PC-3 (cell line): Measurements from ENCODE around the gene PILRA. TPM values are rescaled to one million over a fixed set of nuclear protein-coding genes. Genes with fewer than 3 reads are reported as not detected.

Experiments
- ATAC-seq: fragments of 200-7000 bp; cut with Tn5 transposase; 2 replicates; pipeline ENCODE4 v1.9.1; 2020; ENCODE audit warnings: mild to moderate bottlenecking, moderate library complexity
- BruUV-seq: library from RNA; stranded (reverse); fragments of 400-500 nt; replicated peaks from 2 replicates; lab custom pipeline; 2021; lab: Mats Ljungman, UMichigan
- CTCF ChIA-PET: fragments of 300-600 bp; sonication (Branson Sonifier 250); formaldehyde crosslinking; loops from one replicate; lab custom pipeline; 2022; ENCODE audit warnings: antibody characterized with exemption; lab: Charles Lee
- POLR2A ChIA-PET: fragments of 300-600 bp; sonication (Branson Sonifier 250); formaldehyde crosslinking; loops from one replicate; lab custom pipeline; 2022; ENCODE audit warnings: antibody characterized with exemption; ENCODE audit not compliant: unreplicated experiment; lab: Charles Lee
- DNase-seq: peaks from one replicate; pipeline ENCODE4 v3.0.0-alpha.2; 2015
- H2AFZ ChIP-seq: fragments of 300-600 bp; sonication (generic); 2 replicates; pipeline ENCODE4 v1.6.0; 2016; ENCODE audit warnings: antibody characterized with exemption, low read length
- H3F3A ChIP-seq: fragments of 300-600 bp; sonication (generic); one replicate; pipeline ENCODE4 v1.6.0; 2017; ENCODE audit warnings: antibody characterized with exemption, low read length, control low read depth, mild to moderate bottlenecking; ENCODE audit not compliant: unreplicated experiment
- H3K27ac ChIP-seq: fragments of 300-600 bp; sonication (generic); 2 replicates; pipeline ENCODE4 v1.5.1; 2016; ENCODE audit warnings: mild to moderate bottlenecking, low read length
- H3K27me3 ChIP-seq: fragments of 300-600 bp; sonication (generic); 2 replicates; pipeline ENCODE4 v1.6.1; 2016; ENCODE audit warnings: low read length, mixed read lengths
- H3K36me3 ChIP-seq: fragments of 300-600 bp; sonication (generic); 2 replicates; pipeline ENCODE4 v1.6.1; 2016; ENCODE audit warnings: low read depth, mixed run types, low read length, mixed read lengths
- H3K4me1 ChIP-seq: fragments of 300-600 bp; sonication (generic); 2 replicates; pipeline ENCODE4 v1.5.1; 2016; ENCODE audit warnings: low read length; ENCODE audit not compliant: insufficient read depth
- H3K4me2 ChIP-seq: fragments of 300-600 bp; sonication (generic); 2 replicates; pipeline ENCODE4 v1.6.0; 2016; ENCODE audit warnings: low read length
- H3K4me3 ChIP-seq: fragments of 300-600 bp; sonication (generic); 2 replicates; pipeline ENCODE4 v1.5.1; 2016; ENCODE audit warnings: mild to moderate bottlenecking, low read length, mixed read lengths
- H3K79me2 ChIP-seq: fragments of 300-600 bp; sonication (generic); 2 replicates; pipeline ENCODE4 v1.6.1; 2017; ENCODE audit warnings: low read length, mixed read lengths
- H3K9ac ChIP-seq: fragments of 300-600 bp; sonication (generic); 2 replicates; pipeline ENCODE4 v1.6.0; 2016; ENCODE audit warnings: mild to moderate bottlenecking, low read length
- H3K9me2 ChIP-seq: fragments of 300-600 bp; sonication (generic); replicated peaks from 2 replicates; pipeline ENCODE4 v1.6.1; 2016; ENCODE audit warnings: mixed run types, low read length, mixed read lengths
- H3K9me3 ChIP-seq: fragments of 300-600 bp; sonication (generic); 2 replicates; pipeline ENCODE4 v1.6.1; 2016; ENCODE audit warnings: low read length, mixed read lengths
- H4K20me1 ChIP-seq: fragments of 300-600 bp; sonication (generic); 2 replicates; pipeline ENCODE4 v1.6.1; 2016; ENCODE audit warnings: low read length, mixed read lengths
- EZH2 ChIP-seq: fragments of 300-600 bp; sonication (generic); IDR thresholded peaks from one replicate; pipeline ENCODE4 v1.6.1; 2017; ENCODE audit warnings: antibody characterized with exemption, mild to moderate bottlenecking, low read length; ENCODE audit not compliant: unreplicated experiment
- EZH2phosphoT487 ChIP-seq: fragments of 300-600 bp; sonication (generic); IDR thresholded peaks from 2 replicates; pipeline ENCODE4 v1.6.1; 2018; ENCODE audit warnings: mild to moderate bottlenecking, antibody characterized with exemption, low read length, borderline replicate concordance
- intact Hi-C: fragments of 100-400 bp; cut with micrococcal nuclease; formaldehyde crosslinking; loops from 2 replicates; pipeline ENCODE4 v1.9.0; 2023
- total RNA-seq: library from RNA; depleted of rRNA; stranded (reverse); fragments of >200 nt; gene quantifications from 2 replicates; pipeline ENCODE4 v1.2.3, GENCODE V29; 2014
- TF ChIP-seq, protein P1 (sequence below): fragments of 300-600 bp; sonication (generic); conservative IDR thresholded peaks from 2 replicates; pipeline ENCODE4 v1.5.1; 2017; ENCODE audit warnings: antibody characterized with exemption, low read depth, mild to moderate bottlenecking, low read length

PILRA gene
- total RNA-seq, 1 experiment from 2014 or later, result 1.9 TPM

DNA sequence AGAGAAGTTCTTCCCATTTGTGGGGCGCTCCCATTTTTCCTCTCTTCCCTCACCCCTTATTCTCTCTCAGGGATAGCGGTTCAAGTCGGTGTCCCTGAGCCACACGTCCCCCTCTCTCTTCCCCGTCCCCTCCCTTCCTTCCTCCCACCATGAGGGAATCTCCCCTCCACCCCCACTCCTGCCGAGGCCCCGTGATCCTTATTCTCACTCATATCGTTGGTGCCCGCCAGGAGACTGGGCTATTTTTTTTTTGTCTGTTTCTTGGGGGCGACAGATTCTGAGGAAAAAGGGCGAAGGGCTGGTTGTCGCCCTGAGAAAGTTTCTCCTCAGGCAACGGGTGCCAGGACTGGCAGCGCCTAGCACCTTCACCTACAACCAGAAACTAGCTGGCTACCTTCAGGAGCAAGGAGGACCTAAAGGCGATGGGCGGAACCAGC is 54.5 kb downstream of the PILRA start:
- Histone ChIP-seq H3K36me3 (peaks cover 3% of the 10 kb centered on the region; the same call in 1 of the 2 replicates), H3K4me3 (no peak overlapping the region; the same call in 1 of the 2 replicates), H3K79me2 (peaks cover 35% of the 10 kb centered on the region), H4K20me1 (no peaks in the 10 kb centered on the region), H2AFZ (peak overlapping the region; percentile 90), H3K27me3 (no peaks in the 10 kb centered on the region), H3K9ac (no peak overlapping the region), H3K27ac (no peak overlapping the region), H3K4me2 (peak overlapping the region; percentile 95), H3K4me1 (peaks cover 19% of the 10 kb centered on the region), H3K9me3 (no peaks in the 10 kb centered on the region), H3F3A (no peaks in the 10 kb centered on the region), H3K9me2 (no peaks in the 10 kb centered on the region)
- ATAC-seq, result no peak
- DNase-seq, result no peak
- intact Hi-C loops, result no loop called here
- BruUV-seq, result no TSS peak
- TF ChIP-seq, protein P1, sequence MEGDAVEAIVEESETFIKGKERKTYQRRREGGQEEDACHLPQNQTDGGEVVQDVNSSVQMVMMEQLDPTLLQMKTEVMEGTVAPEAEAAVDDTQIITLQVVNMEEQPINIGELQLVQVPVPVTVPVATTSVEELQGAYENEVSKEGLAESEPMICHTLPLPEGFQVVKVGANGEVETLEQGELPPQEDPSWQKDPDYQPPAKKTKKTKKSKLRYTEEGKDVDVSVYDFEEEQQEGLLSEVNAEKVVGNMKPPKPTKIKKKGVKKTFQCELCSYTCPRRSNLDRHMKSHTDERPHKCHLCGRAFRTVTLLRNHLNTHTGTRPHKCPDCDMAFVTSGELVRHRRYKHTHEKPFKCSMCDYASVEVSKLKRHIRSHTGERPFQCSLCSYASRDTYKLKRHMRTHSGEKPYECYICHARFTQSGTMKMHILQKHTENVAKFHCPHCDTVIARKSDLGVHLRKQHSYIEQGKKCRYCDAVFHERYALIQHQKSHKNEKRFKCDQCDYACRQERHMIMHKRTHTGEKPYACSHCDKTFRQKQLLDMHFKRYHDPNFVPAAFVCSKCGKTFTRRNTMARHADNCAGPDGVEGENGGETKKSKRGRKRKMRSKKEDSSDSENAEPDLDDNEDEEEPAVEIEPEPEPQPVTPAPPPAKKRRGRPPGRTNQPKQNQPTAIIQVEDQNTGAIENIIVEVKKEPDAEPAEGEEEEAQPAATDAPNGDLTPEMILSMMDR, result no peak
- CTCF ChIA-PET, result interaction anchor here (0.5 kb wide), 1 partner anchor 9 kb away, joined by 3 read pairs; no protein-coding TSS in a partner anchor
- POLR2A ChIA-PET, result no interaction called here

- no peaks in the 10 kb centered on the region for H3K9me3 ChIP-seq
- intact Hi-C loops, result no loop called here
These were observed 55.1 kb downstream of the PILRA start, which contains the start of gene ZCWPW1 for GRCh38 chr7:100428199-100428966. Gene ZCWPW1 (minus strand): TSS chr7:100428703. CDS start chr7:100420649, 8,054 bp downstream.

More at GRCh38 chr7:100428199-100428966, 55.1 kb downstream of the PILRA start, which contains the start of gene ZCWPW1:
- Histone ChIP-seq H3K36me3 (peaks cover 9% of the 10 kb centered on the region; the same call in 1 of the 2 replicates), H3K27me3 (no peaks in the 10 kb centered on the region), H3K27ac (peak within 1 kb of the TSS; percentile 98), H3K79me2 (peaks cover 41% of the 10 kb centered on the region), H4K20me1 (no peaks in the 10 kb centered on the region), H3K9me2 (no peaks in the 10 kb centered on the region), H3K9ac (peak within 1 kb of the TSS; percentile 99), H3K4me1 (peaks cover 19% of the 10 kb centered on the region), H3K4me3 (peak within 1 kb of the TSS; percentile 80), H3F3A (no peaks in the 10 kb centered on the region), H3K4me2 (peak within 1 kb of the TSS; percentile 95), H2AFZ (peak within 1 kb of the TSS; percentile 90)
- TSS peak; percentile 73 for BruUV-seq
- no peak for TF ChIP-seq EZH2phosphoT487
- TF ChIP-seq EZH2, result no peak
- TF ChIP-seq, protein P1, result no peak
- ATAC-seq, result peak; percentile 66
- DNase-seq, result peak; percentile 90
- POLR2A ChIA-PET, result interaction anchor here (0.5 to 1.0 kb wide), 9 partner anchors 12 to 824 kb away, joined by 3 to 28 read pairs (median 4); no protein-coding TSS in a partner anchor
- CTCF ChIA-PET, result interaction anchor here (0.5 to 1.6 kb wide), 5 partner anchors 10 to 185 kb away, joined by 3 to 8 read pairs (median 6); no protein-coding TSS in a partner anchor
